Measurements from ENCODE around the gene GRIN1.
A peak's percentile ranks its signal among the peaks of the same experiment; 100 is the strongest.

GRIN1 gene

DNA sequence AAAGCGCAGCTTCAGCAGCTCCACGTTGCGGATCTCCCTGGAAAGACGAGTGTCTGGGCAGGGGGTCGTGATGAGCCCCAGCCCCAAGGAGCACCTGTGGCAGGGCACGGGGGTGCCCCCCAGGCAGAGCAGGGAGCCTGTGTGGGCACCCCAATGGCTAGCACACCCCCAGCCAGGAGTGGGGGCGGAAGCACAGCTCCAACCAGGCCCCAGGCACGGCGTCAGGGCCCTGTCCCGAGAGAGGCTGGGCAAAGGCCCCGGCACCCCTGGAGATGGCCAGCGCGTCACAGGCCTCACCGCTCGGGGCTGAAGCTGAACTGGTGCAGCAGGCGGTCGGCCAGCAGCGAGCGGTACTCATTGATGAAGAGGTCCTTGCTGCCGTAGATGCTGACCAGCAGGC, 41.5 kb downstream of the GRIN1 start:
- DNase-seq = no peak

DNA sequence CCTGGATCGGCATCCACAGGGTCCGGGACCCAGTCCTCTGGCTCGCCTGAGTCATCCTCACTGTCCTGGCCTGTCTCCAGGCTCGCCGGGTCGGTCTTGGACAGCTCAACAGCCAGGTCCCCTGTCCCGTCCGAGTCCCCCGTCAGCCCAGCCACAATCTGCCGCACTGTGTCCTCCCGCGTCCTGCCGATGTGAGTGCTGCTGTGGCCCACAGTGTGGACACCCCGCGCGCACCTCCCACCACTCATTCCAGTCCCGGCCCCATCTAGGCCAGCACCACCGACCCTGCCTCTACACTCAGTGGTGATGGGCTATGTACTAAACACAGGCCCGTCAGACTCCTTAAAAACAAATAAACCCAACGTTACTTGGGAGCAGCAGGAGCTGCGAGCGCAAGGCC, 42.7 kb downstream of the GRIN1 start:
- DNase-seq = no peak

DNA sequence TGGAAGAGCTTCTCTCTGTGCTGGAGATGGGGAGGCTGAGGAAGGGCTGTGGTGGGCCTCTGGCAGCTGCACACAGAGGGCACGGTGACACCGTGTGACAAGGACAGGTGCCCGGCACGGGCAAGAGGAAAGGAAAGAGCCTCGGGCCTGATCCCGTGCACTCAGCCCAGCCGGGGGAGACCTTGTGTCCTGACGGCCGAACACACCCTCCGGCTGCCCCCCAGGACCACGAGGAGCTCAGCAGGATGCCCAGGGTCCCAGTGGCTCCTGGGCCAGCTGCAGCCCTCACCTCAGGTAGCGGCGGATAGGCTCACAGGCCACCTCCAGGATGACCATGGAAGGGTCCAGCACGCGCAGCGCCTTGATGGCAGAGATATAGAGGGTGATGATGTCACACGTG, 43.9 kb downstream of the GRIN1 start:
- no peak for DNase-seq

DNA sequence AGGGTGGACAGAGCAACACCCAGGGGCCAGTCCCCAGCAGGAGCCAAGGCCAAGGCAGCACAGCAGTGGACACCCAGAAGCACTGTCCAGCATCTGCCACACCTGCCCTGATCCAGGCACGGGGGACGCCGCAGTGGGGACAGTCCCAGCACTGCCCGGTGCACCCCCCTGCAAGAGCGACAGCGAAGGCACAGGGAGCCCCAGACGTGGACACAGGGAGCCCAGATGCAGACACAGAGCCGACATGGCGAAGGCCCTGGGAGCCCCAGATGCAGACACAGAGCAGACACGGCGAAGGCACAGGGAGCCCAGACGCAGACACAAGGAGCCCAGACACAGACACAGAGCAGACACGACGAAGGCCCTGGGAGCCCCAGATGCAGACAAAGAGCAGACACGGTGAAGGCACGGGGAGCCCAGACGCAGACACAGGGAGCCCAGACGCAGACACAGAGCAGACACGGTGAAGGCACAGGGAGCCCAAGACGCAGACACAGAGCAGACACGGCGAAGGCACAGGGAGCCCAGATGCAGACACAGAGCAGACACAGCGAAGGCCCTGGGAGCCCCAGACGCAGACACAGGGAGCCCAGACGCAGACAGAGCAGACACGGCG, 45.1 kb downstream of the GRIN1 start:
- no peak for DNase-seq

DNA sequence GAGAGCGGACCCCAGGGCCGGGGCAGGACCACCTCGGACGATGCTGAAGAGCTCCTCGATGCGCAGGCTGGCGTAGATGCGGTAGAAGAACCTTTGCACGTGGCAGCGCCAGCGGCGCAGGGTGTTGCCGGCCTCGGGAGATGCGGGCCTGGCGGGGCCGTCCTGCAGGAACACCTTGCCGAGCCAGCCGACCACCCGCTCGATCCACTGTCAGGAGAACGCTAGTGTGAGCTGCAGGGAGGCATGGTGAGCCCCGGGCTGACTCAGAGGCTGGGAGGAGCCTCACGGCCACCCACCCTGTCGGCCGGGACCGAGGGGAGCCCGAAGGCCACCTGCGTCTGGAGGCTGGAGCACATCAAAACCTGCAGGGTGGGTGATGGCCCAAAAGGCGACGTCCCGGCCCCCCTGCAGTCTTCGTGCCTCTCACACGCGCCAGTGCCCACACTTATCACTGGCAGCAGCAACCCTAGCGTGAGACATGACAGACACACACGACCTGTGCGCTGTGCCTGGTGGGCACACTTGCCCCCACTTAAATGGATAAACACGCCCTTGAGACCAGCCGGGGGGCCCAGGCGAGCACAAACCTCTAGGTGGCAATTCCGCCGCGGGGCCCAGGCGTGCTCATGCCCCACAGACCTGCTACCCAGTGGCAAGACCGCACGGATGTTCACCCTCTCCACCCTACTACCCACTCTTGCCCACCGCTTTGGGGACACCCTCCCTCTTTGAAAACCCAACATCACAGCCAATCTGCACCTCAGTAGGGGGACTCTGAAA, 46.1 kb downstream of the GRIN1 start:
- DNase-seq = no peak

DNA sequence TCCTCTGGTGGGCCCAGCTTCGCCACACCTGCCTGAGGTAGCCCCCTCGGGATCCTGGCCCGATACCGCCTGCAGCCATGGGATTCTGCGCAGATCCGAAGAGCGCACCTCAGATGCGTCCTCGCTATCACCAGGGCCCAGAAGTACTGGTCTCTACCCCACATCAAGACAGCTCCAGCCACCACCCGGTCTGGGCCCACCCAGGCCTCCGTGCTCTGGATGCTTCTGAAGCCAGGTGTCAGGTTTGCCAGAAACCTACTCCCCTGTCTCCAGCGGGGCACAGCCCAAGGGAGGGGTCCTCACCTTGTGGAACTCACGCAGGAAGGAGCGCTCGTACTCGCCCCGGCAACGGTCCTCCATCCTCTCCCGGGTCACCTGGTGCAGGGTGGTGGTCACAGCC, 47.0 kb downstream of the GRIN1 start:
- no peak for DNase-seq

DNA sequence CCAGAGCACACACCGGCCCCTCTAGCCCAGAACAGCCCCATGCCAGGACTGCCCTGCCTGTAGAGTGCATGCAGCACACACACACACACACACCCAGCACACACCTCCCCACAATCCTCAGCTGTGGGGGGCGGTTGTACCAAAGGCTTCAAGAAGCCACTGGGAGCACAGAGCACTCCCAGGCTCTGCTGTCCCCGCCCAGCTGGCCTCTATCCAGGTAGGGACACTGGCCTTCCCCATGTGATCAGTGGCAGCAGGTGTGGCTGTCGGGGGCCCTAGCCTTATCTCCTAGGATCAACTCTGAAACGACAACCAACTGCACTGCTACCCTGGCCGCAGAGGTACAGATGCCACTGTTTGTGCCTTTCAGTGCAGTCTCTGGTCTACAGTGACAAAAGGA, 47.4 kb downstream of the GRIN1 start:
- no peak for DNase-seq

DNA sequence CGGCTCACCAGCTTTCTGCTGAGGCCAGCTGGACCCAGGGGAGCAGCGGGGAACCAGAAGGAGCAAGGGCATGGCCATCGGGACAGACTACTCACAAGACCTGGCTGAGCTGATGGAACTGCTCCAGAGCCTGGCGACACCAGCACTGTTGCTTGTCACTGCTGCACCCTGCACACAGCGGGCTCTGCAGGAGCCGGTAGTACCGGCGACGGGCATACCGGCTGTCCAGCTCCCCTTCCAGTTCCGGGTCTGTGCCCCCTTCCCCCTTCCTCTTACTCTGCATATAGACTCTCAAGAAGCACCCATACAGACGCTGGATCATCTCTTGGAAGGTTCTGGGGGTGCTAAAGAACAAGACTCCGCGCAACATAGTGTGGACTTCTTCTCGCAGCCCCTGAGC, 48.4 kb downstream of the GRIN1 start:
- DNase-seq = no peak

DNA sequence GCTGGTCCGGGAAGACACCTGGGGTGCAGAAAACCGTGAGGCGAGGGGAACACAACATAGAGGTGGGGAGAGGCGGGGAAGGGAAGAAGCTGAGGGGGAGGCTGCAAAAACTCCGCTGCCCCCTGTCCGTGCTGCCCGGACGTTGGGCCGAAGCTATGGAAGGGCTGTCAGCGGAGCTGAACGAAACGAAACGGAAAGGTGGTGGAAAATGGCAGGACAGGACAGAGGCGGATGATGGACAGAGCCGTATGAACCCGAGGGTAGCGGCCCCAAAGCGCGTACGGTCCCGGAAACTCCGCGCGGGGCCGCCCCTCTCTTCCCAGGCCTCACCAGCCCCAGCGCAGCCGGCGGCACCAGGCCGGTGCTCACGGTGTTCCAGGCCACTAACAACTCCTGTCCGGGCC, 49.1 kb downstream of the GRIN1 start:
- DNase-seq = no peak

DNA sequence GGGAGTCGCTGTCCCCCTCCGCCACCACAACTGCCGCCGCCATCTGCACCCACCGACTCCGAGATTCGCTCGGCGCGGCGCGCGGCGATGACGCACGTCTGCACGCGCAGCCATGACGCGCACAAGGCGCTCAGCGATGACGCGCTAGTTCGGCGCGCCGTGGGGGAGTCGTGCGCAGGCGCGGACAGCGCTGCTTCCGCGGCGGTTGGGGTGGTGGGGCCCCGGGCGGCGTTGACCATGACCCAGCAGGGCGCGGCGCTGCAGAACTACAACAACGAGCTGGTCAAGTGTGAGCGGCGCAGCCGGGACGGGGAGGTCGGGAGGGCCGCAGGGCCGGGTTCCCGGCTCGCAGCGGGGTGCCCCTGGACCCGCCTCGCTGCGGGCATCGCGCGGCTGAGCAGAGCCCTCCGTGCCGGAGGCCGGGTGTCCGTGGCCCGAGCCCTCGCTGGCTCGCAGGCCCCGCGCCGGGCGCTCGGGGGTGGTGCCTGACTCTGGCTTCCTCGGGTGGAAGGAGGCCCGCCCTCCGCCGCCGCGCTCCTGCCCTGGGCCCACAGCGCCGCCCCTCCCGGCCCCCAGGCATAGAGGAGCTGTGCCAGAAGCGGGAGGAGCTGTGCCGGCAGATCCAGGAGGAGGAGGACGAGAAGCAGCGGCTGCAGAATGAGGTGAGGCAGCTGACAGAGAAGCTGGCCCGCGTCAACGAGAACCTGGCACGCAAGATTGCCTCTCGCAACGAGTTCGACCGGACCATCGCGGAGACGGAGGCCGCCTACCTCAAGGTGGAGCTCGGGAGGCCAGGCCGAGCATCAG, 49.7 kb downstream of the GRIN1 start, which contains the start of the genes ANAPC2 and SSNA1:
TSS of gene ANAPC2 (minus strand) at position 71 of the 807 bp plus-strand sequence. CDS start at position 43, 28 bp downstream.
TSS of gene SSNA1 (plus strand) at position 187 of the 807 bp plus-strand sequence. CDS start at position 238, 51 bp downstream.
- DNase-seq = peak; percentile 99

DNA sequence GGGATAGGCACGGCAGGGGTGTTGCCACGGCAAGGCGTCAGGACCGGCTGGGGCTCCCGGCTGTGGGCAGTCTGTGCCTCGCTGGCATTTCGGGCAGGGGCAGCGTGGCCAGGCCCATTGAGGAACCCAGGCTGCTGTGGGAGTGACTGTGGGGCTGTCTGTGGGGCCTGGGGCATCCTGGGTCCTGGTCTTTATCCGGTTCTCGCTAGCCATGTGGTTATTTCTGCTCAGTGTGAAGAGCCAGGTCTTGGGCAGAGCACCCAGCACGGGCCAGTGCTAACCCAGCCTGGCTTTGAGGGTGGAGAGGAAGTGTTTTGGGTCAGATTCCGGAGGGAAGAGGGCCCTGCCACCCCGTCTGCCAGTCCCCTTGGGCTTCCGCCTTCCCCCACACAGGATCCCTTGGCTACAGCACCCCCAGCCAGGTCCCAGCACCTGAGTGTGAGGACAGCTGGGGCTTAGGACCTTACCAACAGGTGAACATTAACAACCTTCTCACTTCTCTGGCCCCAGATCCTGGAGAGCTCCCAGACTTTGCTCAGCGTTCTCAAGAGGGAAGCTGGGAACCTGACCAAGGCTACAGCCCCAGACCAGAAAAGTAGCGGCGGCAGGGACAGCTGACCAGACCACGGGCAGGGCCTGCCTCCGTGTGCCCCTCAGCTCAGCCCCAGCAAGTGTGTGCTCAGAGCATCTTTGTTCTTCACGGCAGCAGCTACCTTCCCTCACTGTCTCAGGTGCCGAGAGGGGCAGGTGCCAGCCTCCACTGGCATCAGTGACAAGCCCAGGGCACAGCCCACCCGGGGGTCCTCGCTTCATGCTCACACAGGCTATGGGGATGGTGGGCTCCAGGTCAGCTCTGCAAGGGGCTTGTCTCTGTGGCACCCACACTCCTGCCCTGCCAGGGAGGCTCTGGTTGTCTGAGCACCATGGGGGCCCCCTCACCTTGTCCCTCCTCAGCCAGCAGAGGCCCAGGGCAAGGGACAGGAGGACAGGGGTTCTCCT, 50.6 kb downstream of the GRIN1 start:
- DNase-seq = no peak

DNA sequence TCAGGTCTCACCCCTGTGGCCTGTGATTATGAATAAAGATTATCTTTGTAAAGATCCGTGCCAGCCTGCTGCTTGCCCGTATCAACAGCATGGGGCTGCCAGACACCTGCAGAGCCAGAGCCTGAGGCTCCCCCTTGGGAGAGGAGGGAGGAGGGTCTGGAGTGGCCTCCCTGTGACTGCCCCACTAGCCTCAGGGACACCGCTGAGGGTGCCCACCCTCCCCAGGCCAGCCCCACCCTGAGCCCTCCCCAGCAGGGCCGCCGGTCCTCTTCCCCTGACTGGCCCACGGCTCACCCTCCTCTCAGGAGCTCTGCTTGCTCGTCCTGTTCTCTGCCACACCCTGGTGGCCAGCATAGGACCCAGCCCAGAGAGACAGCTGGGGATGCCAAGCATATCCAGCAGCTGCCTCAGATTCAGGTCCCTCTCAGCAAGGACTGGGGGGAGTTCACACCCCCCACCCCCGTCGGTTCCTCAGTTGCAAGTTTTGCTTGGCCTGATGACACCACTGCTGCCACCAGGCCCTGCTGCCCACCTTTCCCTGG, 51.4 kb downstream of the GRIN1 start:
- no peak for DNase-seq

DNA sequence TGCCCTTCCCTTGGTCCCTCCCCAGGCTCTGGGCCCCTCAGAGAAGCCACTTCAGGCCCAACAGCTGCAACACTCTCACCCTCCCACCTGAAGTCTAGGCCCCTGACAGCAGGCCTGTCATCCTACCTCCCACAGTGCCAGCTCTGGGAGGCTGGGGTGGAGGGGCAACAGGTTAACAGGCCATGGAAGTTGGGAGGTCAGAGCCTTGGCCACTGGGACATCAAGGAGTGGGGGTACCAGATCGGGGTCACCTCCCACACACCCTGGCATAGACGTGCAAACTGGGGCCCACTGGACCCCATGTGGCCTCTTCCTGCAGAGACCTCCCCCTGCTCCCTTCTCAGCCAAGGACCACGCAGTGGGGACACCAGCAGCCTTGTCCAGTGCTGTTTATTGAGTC, 52.3 kb downstream of the GRIN1 start:
- DNase-seq = no peak

DNA sequence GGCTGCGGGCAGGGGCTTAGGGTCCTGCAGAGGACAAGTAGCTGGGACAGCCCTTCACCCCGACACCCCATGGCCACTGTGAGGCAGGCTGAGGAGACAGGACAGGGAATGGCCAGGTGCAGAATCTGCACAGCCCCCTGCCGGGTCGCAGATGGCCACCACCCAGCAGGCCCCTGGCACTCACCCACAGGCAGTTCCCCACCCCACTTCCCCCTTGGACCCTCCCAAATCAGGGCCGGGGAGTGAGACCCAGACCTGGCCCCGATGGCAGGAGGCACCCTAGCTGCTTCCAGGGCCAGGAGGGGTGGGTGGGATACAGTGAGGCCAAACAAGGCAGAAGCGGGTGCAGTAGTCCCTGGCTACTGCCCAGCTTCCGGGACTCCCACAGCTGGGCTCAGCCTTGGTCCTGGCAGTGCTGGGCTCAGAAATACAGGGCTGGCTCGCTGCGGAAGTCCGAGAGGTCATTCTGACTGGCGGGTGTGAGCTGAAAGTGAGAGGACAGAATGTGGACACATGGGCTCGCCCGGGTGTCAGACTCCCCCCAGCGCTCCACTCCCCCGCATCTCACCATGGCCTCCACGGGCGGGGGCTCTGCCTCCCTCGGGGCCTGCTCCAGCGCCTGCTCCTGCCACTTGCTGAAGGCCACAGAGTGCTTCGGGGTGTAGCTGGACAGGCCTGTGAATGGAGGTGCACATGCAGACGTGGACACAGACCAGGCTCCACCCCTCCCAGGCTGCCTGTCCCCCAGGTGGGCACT, 52.9 kb downstream of the GRIN1 start:
- no peak for DNase-seq

DNA sequence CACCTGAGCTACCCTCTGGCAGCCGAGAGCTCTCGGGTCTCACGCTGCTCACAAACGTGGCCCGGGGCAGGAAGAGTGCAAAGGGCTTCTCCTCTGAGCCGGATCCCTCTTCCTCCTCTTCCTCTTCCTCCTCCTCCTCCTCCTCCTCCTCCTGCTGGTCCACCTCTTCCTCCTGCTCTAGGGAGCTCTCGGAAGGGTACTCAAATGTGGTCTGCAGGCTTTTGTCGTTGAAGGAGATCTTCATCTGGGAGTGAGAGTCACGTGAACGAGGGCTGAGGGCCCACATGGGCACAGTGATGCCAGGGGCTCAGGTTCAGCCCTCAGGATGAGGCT, 53.5 kb downstream of the GRIN1 start:
- DNase-seq = no peak

DNA sequence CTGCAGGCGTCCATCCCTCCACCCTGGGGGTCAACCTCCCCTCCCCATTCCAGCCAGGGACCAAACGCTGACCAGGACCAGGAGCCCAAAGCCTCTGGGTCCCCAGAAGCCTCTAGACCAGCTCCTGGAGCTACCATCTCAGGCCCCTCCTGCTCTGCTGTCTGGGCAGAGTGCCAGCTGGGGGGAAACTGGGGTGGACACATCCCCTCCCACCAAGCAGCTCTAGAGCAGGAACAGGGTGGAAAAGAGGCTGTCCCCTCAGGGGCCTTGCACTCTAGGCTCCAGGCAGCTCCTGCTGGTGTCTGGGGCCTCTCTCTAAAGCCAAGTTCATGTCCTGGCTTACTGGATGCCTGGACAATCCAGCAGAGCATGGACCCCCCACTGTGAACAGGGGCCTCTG, 53.9 kb downstream of the GRIN1 start:
- no peak for DNase-seq

DNA sequence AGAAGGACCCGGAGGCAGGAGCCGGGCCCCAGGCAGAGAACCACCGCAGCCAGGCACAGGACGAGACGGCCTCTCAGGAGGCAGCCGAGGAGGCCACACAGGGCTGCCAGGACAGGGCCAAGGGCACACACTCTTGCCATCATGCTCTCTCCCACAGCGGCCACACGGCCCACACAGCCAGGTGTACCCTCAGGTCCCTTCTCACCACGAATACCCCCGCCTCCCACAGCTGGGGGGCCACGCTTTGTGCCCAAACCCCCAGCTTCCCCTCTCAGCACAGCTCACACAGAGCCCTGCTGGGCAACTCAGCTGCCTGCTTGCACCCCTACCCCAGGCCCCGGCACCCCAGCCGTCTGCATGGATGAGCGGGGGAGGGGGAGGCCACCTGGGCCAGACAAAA, 54.8 kb downstream of the GRIN1 start:
- no peak for DNase-seq

DNA sequence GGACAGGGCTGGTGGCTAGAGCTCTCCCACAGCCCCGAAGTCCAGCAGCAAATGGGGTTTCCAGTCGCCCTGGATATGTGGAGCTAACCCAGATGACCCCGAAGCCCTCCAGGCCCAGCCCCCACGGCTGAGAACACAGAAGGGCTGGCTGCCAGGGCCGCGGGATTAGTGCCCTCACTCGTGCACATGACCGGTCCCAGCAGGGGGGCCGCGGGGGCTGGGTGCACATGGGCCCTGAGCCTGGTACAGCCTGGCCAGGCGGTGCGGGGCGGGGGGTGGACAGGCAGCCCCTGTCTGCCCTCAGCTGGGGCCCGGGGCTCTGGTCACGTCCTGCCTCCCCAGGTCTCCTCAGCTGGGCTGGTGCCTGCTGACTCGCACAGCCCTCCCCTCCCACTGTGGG, 55.4 kb downstream of the GRIN1 start:
- no peak for DNase-seq

DNA sequence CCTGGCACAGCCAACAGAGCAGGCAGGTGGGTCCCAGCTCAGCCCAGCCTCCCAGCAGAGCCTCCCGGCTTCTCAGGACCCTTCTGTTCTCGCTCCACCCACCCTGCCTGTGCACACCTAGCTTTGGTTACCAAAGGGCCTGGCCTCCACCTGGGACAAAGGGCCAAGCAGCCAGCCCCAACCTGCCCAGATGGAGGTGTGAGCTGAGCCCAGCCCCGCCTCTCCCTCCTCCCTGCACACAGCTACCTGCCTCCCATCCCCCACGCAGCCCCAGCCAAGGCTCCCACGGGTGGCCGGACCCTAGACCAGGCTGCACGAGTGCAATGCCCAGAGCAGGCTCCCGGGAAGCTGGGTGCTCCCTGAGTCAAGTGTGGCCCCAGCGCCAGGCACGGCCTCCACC, 56.0 kb downstream of the GRIN1 start:
- no peak for DNase-seq

DNA sequence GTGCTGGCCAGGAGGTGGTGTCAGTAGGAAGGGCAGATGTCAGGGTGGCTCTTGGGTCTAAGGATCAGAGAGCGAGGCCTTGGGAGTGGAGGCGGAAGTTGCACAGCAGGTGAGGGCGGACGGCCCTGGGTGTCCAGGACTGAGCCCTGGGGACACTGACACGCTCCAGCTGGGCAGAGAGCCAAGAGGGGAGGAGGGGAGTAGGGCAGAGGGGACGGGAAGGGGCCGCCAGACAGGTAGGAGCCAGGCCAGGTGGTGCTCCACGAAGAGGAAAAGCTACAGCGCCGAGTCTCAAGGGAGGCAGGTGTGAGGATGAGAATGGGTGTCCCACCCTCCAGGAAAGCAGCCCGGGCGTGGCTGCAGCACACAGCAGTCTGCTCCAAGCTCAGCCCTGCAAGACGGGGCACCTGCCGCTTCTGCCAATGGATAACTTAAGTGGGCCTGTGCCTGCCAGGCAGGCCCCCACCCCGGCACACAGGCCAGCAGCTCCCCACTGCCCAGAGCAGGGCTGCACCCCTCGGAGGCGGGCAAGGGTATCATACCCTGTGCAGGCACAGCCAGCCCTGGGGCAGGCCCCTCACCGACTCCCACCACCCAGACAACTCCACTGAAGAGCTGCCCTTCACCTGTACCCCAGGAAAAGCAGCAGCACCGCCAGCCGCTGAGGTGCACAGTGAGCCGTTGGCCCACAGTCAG, 56.7 kb downstream of the GRIN1 start:
- DNase-seq = no peak
